OCI-LY7 (cell line): ENCODE measurements around the gene CHCHD4. TPM values are rescaled to one million over a fixed set of nuclear protein-coding genes. Genes with fewer than 3 reads are reported as not detected.
"Not testable (repeated sequence)": the region's sequence is repeated elsewhere in the genome, so short reads cannot be mapped to it uniquely, and the experiment has no call there.

Experiments used
- BruUV-seq: library from RNA; stranded (reverse); fragments of 400-500 nt; replicated peaks from 2 replicates; lab custom pipeline; 2021; lab: Mats Ljungman, UMichigan
- CTCF ChIA-PET: fragments of 300-600 bp; sonication (Branson Sonifier 250); formaldehyde crosslinking; loops from one replicate; lab custom pipeline; 2022; ENCODE audit warnings: antibody characterized with exemption; ENCODE audit not compliant: unreplicated experiment; lab: Charles Lee
- POLR2A ChIA-PET: fragments of 300-600 bp; sonication (Branson Sonifier 250); formaldehyde crosslinking; loops from one replicate; lab custom pipeline; 2022; ENCODE audit warnings: antibody characterized with exemption; lab: Charles Lee
- DNase-seq: peaks from one replicate; pipeline ENCODE4 v3.0.0-alpha.2; 2015; ENCODE audit warnings: low spot score
- H2AFZ ChIP-seq: fragments of 200-600 bp; sonication (generic), shearing (Covaris generic); 2 replicates; pipeline ENCODE4 v1.6.1; 2014; ENCODE audit warnings: mild to moderate bottlenecking, antibody characterized with exemption, low read length, moderate library complexity
- H3K27ac ChIP-seq: fragments of 200-600 bp; sonication (generic); 2 replicates; pipeline ENCODE4 v1.5.1; 2014; ENCODE audit warnings: mixed run types, low read depth, mild to moderate bottlenecking, moderate library complexity, low read length, inconsistent platforms; ENCODE audit not compliant: poor library complexity, severe bottlenecking
- H3K36me3 ChIP-seq: fragments of 200-600 bp; sonication (generic); 2 replicates; pipeline ENCODE4 v1.6.1; 2014; ENCODE audit warnings: mild to moderate bottlenecking, antibody characterized with exemption, low read length, moderate library complexity, mixed read lengths; ENCODE audit not compliant: insufficient read depth
- H3K4me1 ChIP-seq: fragments of 200-600 bp; sonication (generic); 2 replicates; pipeline ENCODE4 v1.5.1; 2014; ENCODE audit warnings: mild to moderate bottlenecking, low read length; ENCODE audit not compliant: insufficient read depth, poor library complexity, severe bottlenecking
- H3K4me2 ChIP-seq: fragments of 200-600 bp; sonication (generic); 2 replicates; pipeline ENCODE4 v1.6.1; 2014; ENCODE audit warnings: mild to moderate bottlenecking, low read length
- H3K4me3 ChIP-seq: fragments of 200-600 bp; sonication (generic); 2 replicates; pipeline ENCODE4 v1.5.1; 2014; ENCODE audit warnings: mild to moderate bottlenecking, low read depth, low read length; ENCODE audit not compliant: poor library complexity, severe bottlenecking
- H3K79me2 ChIP-seq: fragments of 200-600 bp; sonication (generic); 2 replicates; pipeline ENCODE4 v1.6.1; 2016; ENCODE audit warnings: low read depth, mild to moderate bottlenecking, low read length, moderate library complexity, mixed read lengths; ENCODE audit not compliant: insufficient read depth
- H3K9me2 ChIP-seq: fragments of 200-600 bp; sonication (generic); 2 replicates; pipeline ENCODE4 v1.6.1; 2016; ENCODE audit warnings: mild to moderate bottlenecking, low read length, mixed read lengths; ENCODE audit not compliant: insufficient read depth
- H3K9me3 ChIP-seq: fragments of 200-600 bp; sonication (generic); 2 replicates; pipeline ENCODE4 v1.6.1; 2014; ENCODE audit warnings: mild to moderate bottlenecking, mixed run types, low read length, mixed read lengths
- H4K20me1 ChIP-seq: fragments of 200-600 bp; sonication (generic); 2 replicates; pipeline ENCODE4 v1.6.1; 2014; ENCODE audit warnings: mild to moderate bottlenecking, antibody characterized with exemption, low read length, moderate library complexity, mixed read lengths; ENCODE audit not compliant: insufficient read depth
- EZH2phosphoT487 ChIP-seq: fragments of 200-600 bp; sonication (generic); IDR thresholded peaks from 2 replicates; pipeline ENCODE4 v1.6.1; 2018; ENCODE audit warnings: low read depth, borderline replicate concordance, mild to moderate bottlenecking, mixed run types, antibody characterized with exemption, low read length, moderate library complexity, mixed read lengths
- intact Hi-C: fragments of 100-400 bp; cut with micrococcal nuclease; formaldehyde crosslinking; loops from one replicate; pipeline ENCODE4 v1.10.0; 2022; ENCODE audit not compliant: unreplicated experiment
- total RNA-seq, 2 experiments: library from RNA; depleted of rRNA in 1 of 2; stranded (reverse); fragments of >200 nt in 1 of 2; shearing (Covaris generic) in 1 of 2; gene quantifications; 2 replicates each; pipeline ENCODE4 v1.2.3, GENCODE V29; 2014 to 2022
- TF ChIP-seq, protein P1 (sequence below): fragments of 200-600 bp; sonication (generic); conservative IDR thresholded peaks from 2 replicates; pipeline ENCODE4 v1.5.1; 2014; ENCODE audit warnings: mild to moderate bottlenecking, antibody characterized with exemption, low read length, moderate library complexity, mixed read lengths

Gene CHCHD4
- total RNA-seq, 2 experiments from 2014 or later: 19.8 to 27.1 TPM

DNA sequence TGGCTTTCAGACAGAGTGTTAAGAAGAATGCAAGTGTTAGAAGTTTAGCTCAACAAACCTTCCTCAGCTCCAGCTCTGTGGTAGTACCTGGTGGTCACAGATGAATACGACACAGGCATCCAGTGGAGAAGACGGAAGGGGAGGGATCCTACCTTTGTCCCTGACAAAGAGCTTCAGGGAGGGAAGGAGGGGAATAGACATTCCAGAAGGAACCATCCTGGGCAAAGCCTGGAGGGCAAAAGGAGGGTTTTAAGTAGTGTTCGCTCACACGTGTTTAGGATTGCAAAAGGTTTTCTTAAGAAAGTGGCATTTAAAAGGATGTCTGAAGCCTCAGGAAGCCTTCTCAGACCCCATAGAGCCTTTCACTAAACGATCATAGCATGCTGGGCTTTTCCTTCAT is 2.8 kb downstream of the CHCHD4 start:
- DNase-seq: no peak
- H3K9me3 ChIP-seq: no peaks in the 10 kb centered on the region
- intact Hi-C loops: loop anchor here (5.0 to 10.0 kb wide), 3 partner anchors 225 to 825 kb away; partner anchors contain the start of gene NR2C2
- H2AFZ ChIP-seq: no peak overlapping the region
- TF ChIP-seq, protein P1, sequence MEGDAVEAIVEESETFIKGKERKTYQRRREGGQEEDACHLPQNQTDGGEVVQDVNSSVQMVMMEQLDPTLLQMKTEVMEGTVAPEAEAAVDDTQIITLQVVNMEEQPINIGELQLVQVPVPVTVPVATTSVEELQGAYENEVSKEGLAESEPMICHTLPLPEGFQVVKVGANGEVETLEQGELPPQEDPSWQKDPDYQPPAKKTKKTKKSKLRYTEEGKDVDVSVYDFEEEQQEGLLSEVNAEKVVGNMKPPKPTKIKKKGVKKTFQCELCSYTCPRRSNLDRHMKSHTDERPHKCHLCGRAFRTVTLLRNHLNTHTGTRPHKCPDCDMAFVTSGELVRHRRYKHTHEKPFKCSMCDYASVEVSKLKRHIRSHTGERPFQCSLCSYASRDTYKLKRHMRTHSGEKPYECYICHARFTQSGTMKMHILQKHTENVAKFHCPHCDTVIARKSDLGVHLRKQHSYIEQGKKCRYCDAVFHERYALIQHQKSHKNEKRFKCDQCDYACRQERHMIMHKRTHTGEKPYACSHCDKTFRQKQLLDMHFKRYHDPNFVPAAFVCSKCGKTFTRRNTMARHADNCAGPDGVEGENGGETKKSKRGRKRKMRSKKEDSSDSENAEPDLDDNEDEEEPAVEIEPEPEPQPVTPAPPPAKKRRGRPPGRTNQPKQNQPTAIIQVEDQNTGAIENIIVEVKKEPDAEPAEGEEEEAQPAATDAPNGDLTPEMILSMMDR: no peak
- no peak for TF ChIP-seq EZH2phosphoT487
- H4K20me1 ChIP-seq: no peaks in the 10 kb centered on the region
- H3K27ac ChIP-seq: no peak overlapping the region
- CTCF ChIA-PET: no interaction called here
- no TSS peak for BruUV-seq
- H3K9me2 ChIP-seq: no peaks in the 10 kb centered on the region
- no peak overlapping the region for H3K4me3 ChIP-seq
- H3K79me2 ChIP-seq: peaks cover 51% of the 10 kb centered on the region
- H3K4me2 ChIP-seq: no peak overlapping the region
- peaks cover 31% of the 10 kb centered on the region for H3K4me1 ChIP-seq
- peaks cover 55% of the 10 kb centered on the region for H3K36me3 ChIP-seq
- POLR2A ChIA-PET: interaction anchor here (1.4 kb wide), 1 partner anchor 29 kb away, joined by 4 read pairs; no protein-coding TSS in a partner anchor

DNA sequence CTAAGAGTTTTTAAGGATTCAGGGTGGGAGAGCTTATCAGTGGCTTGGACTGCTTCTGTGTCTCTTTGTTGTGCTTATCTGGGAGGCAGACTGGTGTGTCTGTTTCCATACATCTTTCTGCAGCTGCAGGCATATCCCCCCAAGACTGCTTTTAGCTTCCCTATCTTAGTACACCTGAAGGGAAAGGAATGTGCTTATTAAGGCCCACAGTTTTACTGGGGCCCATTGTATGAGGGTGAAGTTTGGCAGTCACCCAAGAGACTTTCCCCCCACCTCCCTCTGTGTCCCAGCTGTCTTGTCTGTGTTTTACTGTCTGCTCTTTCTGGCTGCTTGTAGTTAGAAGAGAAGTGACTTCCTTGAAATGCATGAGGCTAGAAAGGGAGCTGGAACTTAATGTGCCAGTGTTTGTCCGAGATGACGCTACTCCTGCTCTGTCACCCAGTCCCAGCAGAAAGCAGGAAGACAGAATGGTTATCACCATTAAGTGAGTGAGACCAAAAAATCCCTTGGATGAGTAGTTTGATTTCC is 3.7 kb downstream of the CHCHD4 start:
- Histone ChIP-seq H3K4me1 (peaks cover 22% of the 10 kb centered on the region), H3K79me2 (peaks cover 42% of the 10 kb centered on the region), H3K36me3 (peaks cover 63% of the 10 kb centered on the region)
- H3K4me3 ChIP-seq, H4K20me1 ChIP-seq, BruUV-seq, H3K27ac ChIP-seq, H3K9me3 ChIP-seq, H3K4me2 ChIP-seq, DNase-seq, CTCF ChIA-PET, H2AFZ ChIP-seq, H3K9me2 ChIP-seq: not testable (repeated sequence)
- POLR2A ChIA-PET: interaction anchor here (1.4 kb wide), 1 partner anchor 28 kb away, joined by 4 read pairs; no protein-coding TSS in a partner anchor
- intact Hi-C loops: loop anchor here (5.0 to 10.0 kb wide), 3 partner anchors 224 to 826 kb away; partner anchors contain the start of gene NR2C2

DNA sequence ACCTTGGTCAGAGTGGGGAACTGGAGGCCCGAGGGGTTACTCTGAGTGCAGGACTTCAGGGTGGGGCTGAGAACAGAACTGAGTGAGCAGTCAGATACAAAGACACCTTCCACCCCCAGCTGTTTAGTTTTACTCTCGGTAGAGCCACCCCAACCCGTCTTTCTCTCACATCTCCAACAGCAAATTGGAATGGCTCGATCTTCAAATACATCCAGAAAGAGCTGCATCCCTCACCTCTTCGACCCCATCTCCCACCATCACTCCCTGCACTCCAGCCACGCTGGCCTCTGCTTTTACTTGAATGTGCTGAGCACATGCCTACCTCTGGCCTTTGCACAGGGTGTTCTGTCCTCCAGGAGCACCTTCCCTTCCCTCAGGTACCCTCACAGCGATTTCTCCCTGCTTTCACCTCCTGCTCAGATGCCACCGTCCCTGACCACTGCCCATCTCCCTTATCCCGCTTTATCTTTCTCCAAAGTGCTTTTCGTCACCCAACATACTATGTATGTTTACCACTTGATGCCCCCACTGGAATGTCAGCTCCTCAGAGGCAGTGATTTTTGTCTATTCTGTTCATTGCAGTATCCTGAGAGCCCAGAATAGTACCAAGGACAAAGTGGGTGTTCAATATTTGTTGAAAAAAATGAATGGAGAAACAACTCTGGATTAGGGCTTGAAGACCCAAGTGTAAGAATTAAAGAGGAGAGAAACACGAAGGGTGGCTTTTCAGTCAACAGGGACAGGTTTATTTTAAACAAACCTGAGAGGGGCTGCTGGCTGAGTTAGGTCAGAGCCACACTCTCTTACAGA is 4.4 kb downstream of the CHCHD4 start:
- Histone ChIP-seq H3K4me2 (no peak overlapping the region), H3K9me2 (no peaks in the 10 kb centered on the region), H3K36me3 (peaks cover 70% of the 10 kb centered on the region), H3K79me2 (peaks cover 36% of the 10 kb centered on the region), H3K4me3 (no peak overlapping the region), H2AFZ (no peak overlapping the region), H3K9me3 (no peaks in the 10 kb centered on the region), H3K4me1 (peaks cover 18% of the 10 kb centered on the region), H3K27ac (no peak overlapping the region), H4K20me1 (no peaks in the 10 kb centered on the region)
- intact Hi-C loops: loop anchor here (5.0 to 10.0 kb wide), 3 partner anchors 223 to 827 kb away; partner anchors contain the start of gene NR2C2
- ChIA-PET CTCF (no interaction called here), POLR2A (interaction anchor here (1.4 kb wide), 1 partner anchor 27 kb away, joined by 4 read pairs; no protein-coding TSS in a partner anchor)
- DNase-seq: no peak
- no peak for TF ChIP-seq EZH2phosphoT487
- TF ChIP-seq, protein P1: no peak
- BruUV-seq: no TSS peak
